Left colon (tissue), 2 donors: ENCODE results near the gene PLEKHA7. TPM values are rescaled to one million over a fixed set of nuclear protein-coding genes. Genes with fewer than 3 reads are reported as not detected.
"Not testable (repeated sequence)": the region's sequence is repeated elsewhere in the genome, so short reads cannot be mapped to it uniquely, and the experiment has no call there.

Source experiments
- ATAC-seq: fragments of 200-7000 bp; cut with Tn5 transposase; one replicate; pipeline ENCODE4 v1.9.1; 2020; ENCODE audit warnings: mild to moderate bottlenecking, moderate library complexity
- DNase-seq, 2 donors: peaks; one replicate each; pipeline ENCODE4 v3.0.0-alpha.2; 2020
- intact Hi-C, 2 donors: fragments of 100-400 bp; cut with DNase I in 1 of 2; cut with micrococcal nuclease in 1 of 2; formaldehyde crosslinking; loops; one replicate each; pipeline versions ENCODE4 v1.11.2 to v1.14.0; 2022; cut with DNase I, micrococcal nuclease
- total RNA-seq, 2 donors: library from RNA; stranded (reverse); fragmentation: NEBNext Ultra II Directional; extraction: Animal tissue kit (Norgen Biotek cat#: 25700); gene quantifications; one replicate each; pipeline ENCODE4 v1.2.1, GENCODE V29; 2021
- donor health status: DM: no; HTN: no; CAD: no.
- donor health status: DM: yes; HTN: yes; CAD: no.

Gene PLEKHA7
- total RNA-seq, 2 donors from 2014 or later, result 81.3 to 110 TPM

DNA sequence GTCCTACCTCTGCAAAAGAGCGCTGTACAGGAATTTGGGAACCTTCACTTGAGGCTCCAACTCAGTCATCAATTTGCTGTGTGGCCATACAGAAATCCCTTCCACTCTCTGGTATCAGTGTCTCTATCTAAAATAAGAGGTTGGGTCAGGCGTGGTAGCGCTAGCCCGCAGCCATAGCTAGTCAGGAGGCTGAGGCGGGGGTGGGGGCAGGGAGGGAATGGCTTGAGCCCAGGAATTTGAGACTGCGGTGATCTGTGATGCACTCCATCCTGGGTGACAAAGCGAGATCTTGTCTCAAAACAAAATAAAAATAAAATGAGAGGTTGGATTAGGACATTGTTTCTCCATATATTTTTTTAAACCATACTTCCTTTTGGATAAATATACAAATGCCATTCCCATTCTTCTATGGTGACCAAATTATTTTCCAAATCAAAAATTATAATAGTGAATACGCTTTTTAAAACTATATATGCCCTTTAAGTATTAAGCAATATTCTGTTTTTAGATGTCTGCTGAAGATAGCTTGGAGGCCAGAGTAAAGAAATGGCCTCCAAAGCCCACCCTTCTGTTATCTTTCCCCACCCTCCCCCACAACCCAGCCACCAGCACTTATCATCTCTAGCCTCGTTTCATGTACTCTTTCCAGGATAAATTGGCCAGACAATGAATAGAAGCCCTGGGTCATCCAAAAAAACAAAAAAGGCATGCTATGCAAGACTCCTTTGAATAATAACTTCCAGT, 87.2 kb downstream of the PLEKHA7 start:
- intact Hi-C loops, result no loop called here
- ATAC-seq (no peak), DNase-seq (no peak)

DNA sequence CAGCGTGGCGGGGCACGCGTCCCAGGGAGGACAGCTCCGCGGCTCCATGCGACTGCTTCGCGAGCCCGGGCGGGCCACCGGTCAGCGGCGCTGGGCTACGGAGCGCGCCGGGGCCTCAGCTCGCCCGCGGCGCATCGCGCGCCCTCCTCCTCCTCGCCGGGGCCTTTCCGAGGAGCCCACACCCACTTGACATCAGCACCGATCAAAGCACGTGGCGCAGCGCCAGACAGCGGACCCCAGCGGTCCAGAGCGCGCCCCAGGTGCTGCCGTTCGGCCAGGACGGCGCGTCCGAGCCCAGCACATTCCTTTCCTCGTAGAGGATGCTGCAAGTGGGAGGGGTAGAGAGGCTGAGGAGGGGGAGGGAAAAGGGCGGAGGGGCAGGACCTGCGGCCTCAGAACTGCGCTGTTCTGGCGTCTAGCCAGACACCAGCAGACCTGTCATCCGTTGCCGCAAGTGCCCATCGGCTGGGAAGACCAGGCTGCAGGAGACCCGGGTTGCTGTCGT, 88.6 kb downstream of the PLEKHA7 start:
- DNase-seq (peak; percentile 50 to 57), ATAC-seq (peak; percentile 44)
- intact Hi-C loops, result no loop called here

DNA sequence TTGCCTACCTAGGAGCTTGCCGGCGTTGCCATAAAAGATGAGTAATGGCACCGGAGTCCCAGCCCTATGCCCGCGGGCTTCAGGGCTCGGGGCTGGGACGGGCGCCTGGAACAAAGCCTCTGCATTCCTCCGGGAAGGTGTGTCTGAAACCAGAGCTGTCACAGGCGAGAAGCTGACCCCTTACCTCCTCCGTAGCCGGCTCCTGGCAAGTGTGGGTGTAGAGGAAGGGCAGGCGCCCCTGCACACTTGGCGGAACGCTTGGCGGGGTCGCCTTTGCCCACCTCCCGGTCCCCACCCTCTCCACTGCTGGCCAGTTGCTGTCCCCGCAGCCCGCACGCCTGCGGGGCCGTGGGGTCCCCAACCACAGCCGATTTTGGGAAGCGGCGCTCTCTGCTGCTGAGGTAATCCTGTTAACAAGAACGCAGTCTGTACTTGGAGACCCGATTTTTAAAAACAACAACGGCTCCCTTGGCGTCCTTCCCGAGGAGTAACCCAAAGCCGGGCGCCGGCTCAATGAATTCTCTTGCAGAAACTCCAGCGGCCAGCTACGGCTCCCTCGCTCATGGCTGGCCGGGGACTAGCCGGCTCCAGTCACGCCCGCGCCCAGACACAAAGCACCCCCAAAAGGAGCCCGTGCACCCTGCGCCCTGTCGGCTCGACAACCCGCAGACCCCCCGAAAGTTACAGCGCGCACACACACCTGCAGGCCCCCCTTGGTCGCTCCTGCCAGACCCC, 89.2 kb downstream of the PLEKHA7 start:
- intact Hi-C loops, result no loop called here
- ATAC-seq (peak; percentile 80), DNase-seq (peak; percentile 77 to 88)

DNA sequence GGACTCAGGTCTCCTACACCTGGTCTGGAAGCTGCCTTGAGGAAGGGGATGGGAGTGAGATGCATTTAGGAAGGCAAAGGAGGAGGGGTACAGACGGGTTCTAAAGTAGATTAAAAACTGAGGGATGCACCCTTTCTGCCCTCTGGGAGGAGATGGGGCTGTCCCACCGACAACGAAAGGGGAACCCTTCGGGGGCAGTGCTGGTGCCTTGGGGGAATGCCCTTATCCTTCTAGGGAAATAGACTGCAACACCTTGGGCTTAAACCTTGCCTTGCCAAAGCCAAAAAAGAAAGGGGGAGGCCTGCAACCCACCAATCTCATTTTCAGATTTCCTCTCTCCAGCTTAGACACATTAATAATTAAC, 89.8 kb downstream of the PLEKHA7 start:
- peak; percentile 0 for ATAC-seq
- DNase-seq, result no peak

DNA sequence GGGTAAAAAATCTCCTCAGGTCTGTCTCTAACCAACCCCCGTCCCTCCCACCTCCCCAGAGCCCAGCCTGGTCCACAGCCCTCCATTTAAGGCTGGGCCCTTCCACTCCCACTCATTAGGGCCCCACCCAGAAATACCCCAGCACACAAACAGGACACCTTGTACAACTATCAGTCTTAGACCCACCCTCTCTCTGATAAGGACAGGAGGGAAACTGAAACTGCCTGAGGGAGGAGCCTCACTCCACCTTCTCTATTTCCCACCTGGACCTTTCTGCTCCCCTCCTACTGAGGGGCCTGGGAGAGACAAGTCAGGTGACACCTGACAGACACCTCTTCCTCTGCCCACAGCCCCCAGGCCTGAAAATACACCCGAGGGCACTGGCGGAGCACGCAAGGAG, 90.2 kb downstream of the PLEKHA7 start:
- peak; percentile 54 to 83 for DNase-seq
- peak; percentile 70 for ATAC-seq
- intact Hi-C loops, result no loop called here

More for the DNA sequence above, 89.8 kb downstream of the PLEKHA7 start:
- intact Hi-C loops, result no loop called here

DNA sequence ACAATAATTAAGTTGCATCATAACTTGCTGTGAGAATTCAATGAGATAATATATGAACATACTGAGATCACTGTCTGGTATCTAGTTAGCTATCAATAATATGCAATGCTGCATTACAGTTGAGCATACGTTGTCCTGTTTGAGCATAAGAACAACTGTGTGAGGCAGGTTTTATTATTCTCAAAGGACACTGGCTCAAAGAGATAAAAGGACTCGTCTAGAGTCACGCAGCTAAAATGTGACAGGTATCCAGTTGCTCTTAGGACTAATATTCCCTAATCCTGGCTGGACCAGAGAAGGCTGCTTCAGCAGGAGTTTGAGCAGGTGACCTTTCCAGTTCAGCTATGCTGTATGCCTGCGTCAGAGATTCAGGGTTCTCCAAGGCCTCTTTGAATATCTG, 92.5 kb downstream of the PLEKHA7 start:
- intact Hi-C loops, result no loop called here
- no peak for ATAC-seq
- no peak for DNase-seq

DNA sequence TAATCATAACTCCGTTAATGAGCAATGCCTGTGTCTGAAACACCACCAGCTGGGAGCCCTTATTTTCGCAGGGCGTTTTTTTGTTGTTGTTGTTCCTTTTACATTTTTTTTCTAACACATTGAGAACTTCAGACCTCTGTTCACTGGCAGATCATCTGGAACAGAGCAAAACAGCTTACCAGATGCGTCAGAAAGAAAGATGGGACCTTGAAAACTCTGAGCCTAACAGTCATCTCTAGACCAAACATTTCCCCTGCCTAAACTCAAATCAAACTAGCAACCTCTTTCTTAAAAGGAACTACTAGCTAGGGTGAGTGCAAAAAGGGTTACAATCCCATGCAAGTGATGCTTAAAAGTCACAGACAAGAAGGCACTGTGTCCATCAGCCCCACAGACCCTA, 93.2 kb downstream of the PLEKHA7 start:
- no peak for ATAC-seq
- intact Hi-C loops, result no loop called here
- DNase-seq, result no peak

DNA sequence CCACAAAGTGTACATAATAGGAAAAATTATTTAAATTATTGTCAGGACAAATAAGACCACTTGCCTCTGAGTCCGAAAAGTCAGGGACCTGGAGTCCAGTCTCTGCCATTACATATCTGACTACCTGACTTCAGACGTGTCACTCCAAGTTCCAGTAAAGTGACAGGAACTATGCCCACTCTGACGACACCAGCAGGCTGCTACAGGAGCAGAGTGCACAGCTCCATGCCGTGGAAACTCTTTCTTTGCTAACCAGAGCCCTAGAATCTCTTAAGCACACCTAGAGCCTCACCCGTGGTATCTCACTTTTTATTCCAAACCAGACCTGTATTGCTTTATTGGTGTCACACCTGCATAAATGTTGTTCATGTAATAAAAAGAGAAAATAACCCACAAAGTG, 93.7 kb downstream of the PLEKHA7 start:
- ATAC-seq (peak; percentile 42), DNase-seq (peak; percentile 51 to 63)

DNA sequence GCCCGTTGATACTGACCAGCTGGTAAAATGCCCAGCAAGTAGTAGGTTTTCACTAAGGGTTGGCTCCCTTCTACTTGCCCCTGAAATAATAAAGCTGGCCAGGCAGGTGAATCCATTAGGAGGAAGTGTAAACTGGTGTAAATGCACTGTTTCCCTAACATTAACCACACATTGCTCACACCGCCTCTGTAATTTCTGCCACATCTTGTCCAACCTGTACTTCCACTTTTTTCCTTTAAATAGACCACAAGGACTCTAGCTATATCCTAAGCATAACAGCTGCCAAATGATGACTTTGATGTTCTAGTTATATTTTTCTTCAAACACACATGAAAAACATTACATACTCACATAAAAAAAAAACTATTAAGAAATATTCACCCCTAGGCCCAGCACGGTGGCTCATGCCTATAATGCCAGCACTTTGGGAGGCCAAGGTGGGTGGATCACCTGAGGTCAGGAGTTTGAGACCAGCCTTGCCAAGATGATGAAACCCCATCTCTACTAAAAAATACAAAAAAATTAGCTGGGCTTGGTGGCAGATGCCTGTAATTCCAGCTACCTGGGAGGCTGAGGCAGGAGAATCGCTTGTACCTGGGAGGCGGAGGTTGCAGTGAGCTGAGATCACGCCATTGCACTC, 95.6 kb downstream of the PLEKHA7 start:
- DNase-seq, intact Hi-C loops: not testable (repeated sequence)
- peak; percentile 66 for ATAC-seq

More for the DNA sequence above, 93.7 kb downstream of the PLEKHA7 start:
- intact Hi-C loops, result no loop called here

DNA sequence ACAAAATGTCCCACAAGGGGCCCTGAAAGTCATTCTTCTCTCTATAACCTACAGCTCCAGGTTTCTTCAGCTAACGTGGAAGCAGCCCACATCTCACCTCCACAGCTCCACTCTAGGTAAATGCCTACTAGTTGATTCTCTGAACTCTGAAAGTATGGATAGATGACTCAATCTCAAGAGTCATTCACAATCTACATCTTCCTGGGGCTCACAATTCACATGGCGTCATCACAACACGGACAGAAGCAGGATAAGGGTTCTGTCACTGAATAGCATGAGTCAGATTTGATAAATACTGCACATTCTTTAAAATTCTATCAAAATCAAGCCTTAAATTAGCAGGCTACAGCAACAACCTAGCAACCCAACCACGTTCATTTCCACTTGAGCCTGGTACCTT, 96.3 kb downstream of the PLEKHA7 start:
- DNase-seq (no peak), ATAC-seq (no peak)
- intact Hi-C loops, result no loop called here

DNA sequence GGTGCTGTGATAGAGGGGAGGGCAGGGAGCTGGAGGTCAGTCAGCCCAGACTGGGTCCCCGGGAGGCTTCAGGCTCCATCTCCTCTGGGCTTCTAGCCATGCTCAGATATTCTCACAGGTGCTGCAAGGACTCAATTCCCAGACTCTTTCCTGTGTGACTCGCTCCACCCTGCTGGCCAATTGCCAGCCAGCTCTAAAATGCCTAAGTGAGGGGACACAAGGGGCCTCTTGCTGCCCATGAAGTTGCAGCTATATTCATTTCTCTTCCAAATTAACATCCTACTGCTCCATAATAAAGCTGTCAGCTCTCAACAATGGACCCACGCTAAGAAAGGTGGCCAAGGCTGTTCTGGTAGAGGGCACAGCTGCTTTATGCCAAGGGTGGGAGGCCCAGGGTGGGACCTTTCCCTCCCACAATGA, 101.5 kb downstream of the PLEKHA7 start:
- peak in 1 of 2 donors; percentile 39 for DNase-seq

DNA sequence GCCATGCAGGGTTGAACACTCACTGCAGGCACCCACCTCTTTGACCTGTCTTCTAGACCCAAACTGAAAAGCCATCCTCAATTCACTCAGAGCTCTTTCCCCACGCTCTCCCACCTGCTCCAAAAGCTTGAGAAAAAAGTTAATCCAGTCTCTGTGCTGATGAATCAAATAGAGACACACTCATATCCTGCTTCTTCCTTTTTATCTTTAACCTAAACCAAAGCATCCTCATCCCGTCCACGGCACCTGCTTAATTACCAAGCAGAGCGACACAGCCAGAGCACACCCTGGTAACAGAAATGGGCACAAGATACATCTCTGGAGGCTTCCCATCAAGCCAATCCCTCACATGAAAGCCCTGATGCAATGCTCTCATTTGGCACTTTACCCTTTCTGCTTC, 102.6 kb downstream of the PLEKHA7 start:
- ATAC-seq, result no peak
- intact Hi-C loops, result no loop called here
- no peak for DNase-seq

More for the DNA sequence above, 101.5 kb downstream of the PLEKHA7 start:
- ATAC-seq, result peak; percentile 56
- intact Hi-C loops, result no loop called here

DNA sequence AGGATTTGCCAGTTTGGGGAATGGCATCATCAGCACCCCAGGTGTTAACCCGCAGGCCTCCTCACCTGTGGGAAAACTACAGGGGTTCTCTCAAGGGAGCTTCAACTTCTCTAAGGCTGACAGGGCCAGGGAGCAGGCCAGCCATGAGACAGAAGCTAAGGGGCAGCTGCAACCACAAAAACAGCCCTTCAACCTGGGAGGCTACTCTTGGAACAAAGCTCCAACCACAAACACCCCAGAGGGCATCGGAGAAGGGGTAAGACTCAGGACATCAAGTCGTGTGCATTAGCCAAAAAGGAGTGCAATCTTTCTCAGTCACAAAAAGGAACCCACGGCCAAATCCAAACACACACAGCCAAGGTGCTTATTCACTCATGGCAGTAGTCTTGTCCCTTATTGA, 103.0 kb downstream of the PLEKHA7 start:
- DNase-seq, result no peak
- intact Hi-C loops, result no loop called here
- ATAC-seq, result no peak

DNA sequence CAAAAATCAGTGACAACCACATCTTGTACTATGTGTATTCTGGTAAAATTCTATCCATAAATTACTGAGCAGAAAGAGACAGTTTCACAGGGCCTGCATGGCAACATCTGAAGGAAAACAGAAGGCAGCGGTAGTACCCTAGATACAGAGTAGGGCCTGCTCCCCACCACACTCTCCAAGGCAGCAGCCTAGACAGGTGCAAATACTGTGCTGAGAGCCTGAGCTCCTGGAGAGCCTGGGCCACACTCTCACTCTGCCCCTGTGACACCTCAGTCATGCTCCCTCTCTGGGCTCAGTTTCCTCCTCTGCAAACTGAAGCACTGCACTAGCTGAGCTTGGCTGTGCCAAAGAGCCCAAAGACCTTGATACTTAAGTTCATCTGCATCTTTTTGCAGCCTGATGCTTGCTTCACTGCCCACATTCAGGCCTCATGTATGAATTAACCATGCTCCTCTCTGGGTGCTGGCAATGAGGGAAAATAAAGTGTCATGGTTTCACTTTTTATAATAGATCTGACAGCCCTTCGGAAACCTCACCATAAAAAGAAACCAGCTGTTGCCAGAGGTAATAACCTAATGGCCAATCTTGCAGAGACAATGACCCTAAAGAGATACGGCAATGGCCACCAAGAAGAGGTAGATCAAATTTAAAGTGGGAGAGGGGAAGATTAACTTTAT, 104.7 kb downstream of the PLEKHA7 start:
- peak; percentile 37 for ATAC-seq
- intact Hi-C loops, result no loop called here
- no peak for DNase-seq

DNA sequence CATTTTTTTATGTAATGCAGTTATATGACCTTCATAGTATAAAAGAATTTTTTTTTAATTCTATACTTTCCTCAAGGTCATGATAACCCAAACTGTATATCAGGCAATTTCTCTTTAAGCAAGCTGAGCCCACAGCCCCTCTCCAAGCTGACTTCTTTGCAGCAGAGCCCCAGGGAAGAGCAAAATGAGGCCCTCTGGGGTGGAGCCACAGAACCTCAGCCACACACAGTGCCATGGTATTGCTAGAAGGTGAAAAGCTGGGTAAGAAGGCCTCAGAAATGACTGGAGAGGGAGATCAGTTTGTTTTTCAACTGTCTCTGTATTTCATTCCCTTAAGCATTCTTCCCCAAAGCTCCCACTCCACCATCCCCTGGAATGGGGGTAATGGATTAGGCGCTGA, 108.8 kb downstream of the PLEKHA7 start:
- no peak for ATAC-seq
- intact Hi-C loops, result no loop called here
- DNase-seq, result no peak

DNA sequence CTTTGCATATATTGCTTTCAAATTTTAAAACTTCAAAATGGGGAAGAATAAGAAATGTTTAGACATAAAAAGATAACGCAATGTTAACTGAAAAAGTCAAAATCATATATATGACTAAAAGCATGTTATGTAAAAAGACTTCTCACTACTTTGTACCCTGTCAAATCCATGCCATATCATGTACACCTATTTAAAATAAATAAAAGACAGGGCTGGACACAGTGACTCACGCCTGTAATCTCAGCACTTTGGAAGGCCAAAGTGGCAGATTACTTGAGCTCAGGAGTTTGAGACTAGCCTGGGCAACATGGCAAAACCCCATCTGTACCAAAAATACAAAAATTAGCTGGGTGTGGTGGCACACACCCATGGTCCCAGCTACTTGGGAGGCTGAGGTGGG, 109.5 kb downstream of the PLEKHA7 start:
- ATAC-seq, intact Hi-C loops, DNase-seq: not testable (repeated sequence)

DNA sequence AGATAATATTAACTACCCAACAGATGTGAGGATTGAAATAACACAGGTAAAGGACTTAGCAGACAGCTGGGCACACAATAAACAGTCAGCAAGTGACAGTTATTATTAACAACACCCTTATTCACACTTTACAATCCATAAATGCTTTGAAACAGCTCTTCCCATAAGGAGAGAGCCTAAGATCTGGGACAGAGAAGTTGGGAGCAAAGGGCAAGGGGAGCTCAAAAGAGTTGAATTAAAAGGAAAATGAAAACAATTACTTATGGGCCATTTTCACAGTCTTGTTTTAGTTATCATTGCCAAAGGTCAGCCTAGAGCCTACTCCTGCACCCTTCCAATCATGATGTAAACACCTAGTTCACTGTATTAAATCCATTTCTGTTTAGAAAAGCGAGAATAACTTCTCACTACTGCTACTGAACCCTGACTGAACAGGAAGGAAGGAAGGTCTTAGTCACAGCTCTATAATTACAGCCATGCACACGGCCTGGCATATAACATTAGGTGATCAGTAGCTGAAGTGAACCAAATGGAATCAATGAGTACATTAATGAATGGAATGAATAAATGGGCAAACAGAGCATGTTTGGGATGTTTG, 111.3 kb downstream of the PLEKHA7 start:
- intact Hi-C loops, result no loop called here
- ATAC-seq (peak; percentile 47), DNase-seq (no peak)

DNA sequence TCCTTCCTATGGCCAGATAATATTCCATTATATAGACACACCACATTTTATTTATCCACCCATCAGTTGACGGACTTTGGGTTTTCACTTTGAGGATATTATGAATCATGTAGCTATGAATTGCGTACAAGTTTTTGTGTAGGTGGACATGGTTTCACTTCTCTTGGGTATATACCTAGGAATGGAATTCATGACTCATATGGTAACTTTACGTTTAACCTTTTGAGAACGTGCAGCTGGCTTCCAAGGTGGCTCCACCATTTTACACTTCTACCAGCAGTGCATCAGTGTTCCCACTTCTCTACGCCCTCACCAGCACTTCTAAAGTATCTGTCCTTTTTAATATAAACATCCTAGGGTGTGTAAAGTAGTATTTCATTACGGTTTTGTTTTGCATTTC, 112.0 kb downstream of the PLEKHA7 start:
- no peak for DNase-seq
- ATAC-seq, result peak; percentile 67
- intact Hi-C loops, result no loop called here

DNA sequence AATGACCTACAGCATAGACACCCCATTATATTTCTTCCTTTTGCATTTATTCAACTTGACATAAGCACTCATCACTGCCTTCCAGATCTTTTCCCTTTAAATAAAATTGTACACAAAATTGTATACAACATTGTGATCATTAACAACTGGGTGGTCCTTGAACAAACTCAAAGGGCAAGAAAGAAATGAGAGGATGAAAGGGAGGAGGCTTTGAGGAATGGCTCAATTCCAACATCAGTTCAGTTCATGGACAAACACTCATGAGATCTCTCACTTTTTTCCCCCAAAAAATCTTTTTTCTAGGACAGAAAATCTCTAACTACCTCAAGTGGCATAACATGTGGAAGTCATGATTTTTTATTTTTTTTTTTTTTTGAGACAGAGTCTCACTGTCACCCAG, 113.7 kb downstream of the PLEKHA7 start:
- intact Hi-C loops, result no loop called here
- DNase-seq, result no peak
- no peak for ATAC-seq
